ENCODE data around the gene ERFL. TPM values are rescaled to one million over a fixed set of nuclear protein-coding genes. Genes with fewer than 3 reads are reported as not detected.

The ERFL gene
- total RNA-seq, 4 donors from 2014 or later: 0.27 to 1.9 (median 0.95) TPM

- Histone ChIP-seq H3K4me3 (no peak overlapping the region), H3K27ac (no peak overlapping the region), H3K9me3 (no peaks in the 10 kb centered on the region), H3K4me1 (peaks cover 10 to 28% (median 13%) of the 10 kb centered on the region in 4 donors), H3K27me3 (no peaks in the 10 kb centered on the region), H3K36me3 (no peaks in the 10 kb centered on the region)
- 89 to 90% methylated on average over 1 to 5 of the region's 5 CpGs for WGBS, 2 donors (ENCODE audit: low coverage in 1 of 2)
- TF ChIP-seq, protein P1, sequence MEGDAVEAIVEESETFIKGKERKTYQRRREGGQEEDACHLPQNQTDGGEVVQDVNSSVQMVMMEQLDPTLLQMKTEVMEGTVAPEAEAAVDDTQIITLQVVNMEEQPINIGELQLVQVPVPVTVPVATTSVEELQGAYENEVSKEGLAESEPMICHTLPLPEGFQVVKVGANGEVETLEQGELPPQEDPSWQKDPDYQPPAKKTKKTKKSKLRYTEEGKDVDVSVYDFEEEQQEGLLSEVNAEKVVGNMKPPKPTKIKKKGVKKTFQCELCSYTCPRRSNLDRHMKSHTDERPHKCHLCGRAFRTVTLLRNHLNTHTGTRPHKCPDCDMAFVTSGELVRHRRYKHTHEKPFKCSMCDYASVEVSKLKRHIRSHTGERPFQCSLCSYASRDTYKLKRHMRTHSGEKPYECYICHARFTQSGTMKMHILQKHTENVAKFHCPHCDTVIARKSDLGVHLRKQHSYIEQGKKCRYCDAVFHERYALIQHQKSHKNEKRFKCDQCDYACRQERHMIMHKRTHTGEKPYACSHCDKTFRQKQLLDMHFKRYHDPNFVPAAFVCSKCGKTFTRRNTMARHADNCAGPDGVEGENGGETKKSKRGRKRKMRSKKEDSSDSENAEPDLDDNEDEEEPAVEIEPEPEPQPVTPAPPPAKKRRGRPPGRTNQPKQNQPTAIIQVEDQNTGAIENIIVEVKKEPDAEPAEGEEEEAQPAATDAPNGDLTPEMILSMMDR (IDR thresholded peaks at IDR 0.05): no peak
- no peak for TF ChIP-seq POLR2A (IDR thresholded peaks at IDR 0.05)
- intact Hi-C loops (cut with DNase I; ENCODE audit: low total_unique reads) (no loop called here), in situ Hi-C loops (cut with MboI; ENCODE audit: low pct_ligation_motif_present in 1 of 4, low pct_unique_long_range_greater_than_20kb in 1 of 4, low sequenced_read_pairs in 3 of 4) (no loop called here)
- no peak for DNase-seq
Observed at GRCh38 chr19:41960973-41961372, 32.7 kb upstream of the ERFL start.

DNA sequence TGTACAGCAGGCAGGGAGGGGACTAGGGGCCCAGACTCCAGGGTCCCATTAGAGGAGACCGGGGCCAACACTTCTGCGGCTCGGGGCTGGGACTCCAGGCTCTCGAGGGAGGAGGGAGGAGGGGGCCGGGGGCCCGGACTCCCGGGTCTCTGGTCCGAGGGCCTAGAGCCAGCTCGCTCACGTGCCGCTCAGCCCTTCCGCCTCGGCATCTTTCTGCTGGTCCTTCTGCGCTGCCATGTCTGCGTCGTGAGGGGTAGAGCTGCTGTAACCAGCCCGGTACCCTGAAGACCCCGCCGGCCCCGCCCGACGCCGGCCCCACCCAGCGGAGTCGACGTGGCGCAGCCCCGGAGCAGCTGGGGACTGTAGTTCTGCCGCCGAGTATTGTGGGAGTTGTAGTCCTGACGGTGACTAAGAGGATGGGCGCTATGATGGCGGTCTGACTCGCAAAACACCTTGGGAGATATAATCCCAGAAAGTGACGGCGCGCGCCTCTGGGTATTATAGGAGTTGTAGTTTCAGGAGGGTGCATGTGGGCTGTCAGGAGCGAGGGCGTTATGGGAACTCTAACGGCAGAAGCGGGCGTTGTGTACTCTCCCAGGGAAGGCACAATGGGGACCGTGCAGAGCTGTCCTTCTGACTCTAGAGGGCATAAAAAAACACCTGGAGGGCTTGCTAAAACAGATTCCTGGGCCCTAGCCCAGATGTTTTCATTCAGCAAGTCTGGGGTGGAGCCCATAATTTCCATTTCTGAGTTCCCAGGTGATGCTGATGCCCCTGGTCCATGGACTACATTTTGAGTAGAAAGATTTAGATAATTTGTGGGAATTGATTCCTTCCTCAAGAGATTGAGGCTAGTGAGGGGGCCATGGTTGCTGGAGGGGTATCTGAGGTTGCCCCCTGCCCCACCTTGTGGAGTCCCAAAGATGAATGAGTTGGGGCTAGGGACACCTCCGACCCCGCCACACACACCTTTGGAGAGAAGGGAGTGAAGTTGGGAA is 31.1 kb upstream of the ERFL start, which contains the start of gene RABAC1:
RABAC1 (minus strand) TSS at position 266 of the 998 bp plus-strand sequence; CDS start at position 237, 29 bp downstream.
- TF ChIP-seq POLR2AphosphoS5 (IDR thresholded peaks at IDR 0.05): peak; percentile 56 to 83 (median 67)
- no peak for TF ChIP-seq EP300 (IDR thresholded peaks at IDR 0.05; ENCODE audit: low read depth)
- TF ChIP-seq, protein P1 (IDR thresholded peaks at IDR 0.05): peak in 2 of 5 experiments; percentile 29 to 37
- TF ChIP-seq POLR2A (IDR thresholded peaks at IDR 0.05): no peak
- 8 to 100% methylated on average over 2 to 22 of the region's 46 CpGs for WGBS, 2 donors (ENCODE audit: low coverage in 1 of 2)
- peak; percentile 93 for DNase-seq
- Histone ChIP-seq H3K4me3 (peak within 1 kb of the TSS; percentile 87 to 96 (median 94)), H3K4me1 (peaks cover 10 to 31% (median 15%) of the 10 kb centered on the region in 4 donors), H3K27ac (peak within 1 kb of the TSS; percentile 95 to 97 (median 97)), H3K9me3 (no peaks in the 10 kb centered on the region), H3K27me3 (no peaks in the 10 kb centered on the region), H3K36me3 (no peaks in the 10 kb centered on the region)
- in situ Hi-C loops (cut with MboI; ENCODE audit: low pct_ligation_motif_present in 1 of 4, low pct_unique_long_range_greater_than_20kb in 1 of 4, low sequenced_read_pairs in 3 of 4): loop anchor here in 1 of 4 donors (10.0 kb wide), 1 partner anchor 85 kb away; the partner anchor contains the start of gene CD79A
- intact Hi-C loops (cut with DNase I; ENCODE audit: low total_unique reads): loop anchor here (5.0 kb wide), 1 partner anchor 87 kb away; no protein-coding TSS in a partner anchor

DNA sequence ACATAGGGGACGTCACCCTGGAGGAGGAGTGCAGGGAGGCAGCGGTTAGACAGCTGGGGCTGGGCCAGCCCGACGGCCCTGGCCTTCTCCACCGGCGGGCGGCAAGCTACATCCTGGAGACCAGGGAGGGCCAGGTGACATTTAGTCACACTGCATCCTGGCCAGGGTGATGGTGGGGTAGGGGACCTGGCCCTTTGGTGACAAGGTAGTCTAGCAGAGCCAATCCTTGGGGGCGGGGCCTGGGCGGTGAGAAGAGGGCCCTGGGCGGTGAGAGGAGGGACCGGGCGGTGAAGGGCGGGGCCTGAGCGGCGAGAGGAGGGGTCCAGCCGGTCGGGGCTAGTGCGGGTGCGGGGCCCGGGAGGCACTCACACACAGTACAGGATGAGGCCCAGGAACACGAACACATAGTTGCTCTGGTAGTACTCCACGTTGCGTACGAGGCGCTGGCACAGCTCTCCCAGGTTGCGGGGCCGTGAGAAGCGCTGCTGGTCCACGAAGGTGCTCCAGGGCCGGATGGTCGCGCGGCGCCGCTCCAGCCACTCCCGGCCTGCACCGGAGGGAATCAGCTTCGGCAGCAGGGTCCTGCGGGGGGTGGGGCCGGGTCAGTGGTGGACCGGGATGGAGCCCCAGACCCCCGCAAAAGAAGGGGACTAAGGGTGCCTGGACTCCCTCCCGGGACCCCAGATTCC is 30.3 kb upstream of the ERFL start:
- no peaks in the 10 kb centered on the region for H3K36me3 ChIP-seq
- peaks cover 10 to 31% (median 15%) of the 10 kb centered on the region in 4 donors for H3K4me1 ChIP-seq
- intact Hi-C loops (cut with DNase I; ENCODE audit: low total_unique reads) (loop anchor here (5.0 kb wide), 1 partner anchor 86 kb away; no protein-coding TSS in a partner anchor), in situ Hi-C loops (cut with MboI; ENCODE audit: low pct_ligation_motif_present in 1 of 4, low pct_unique_long_range_greater_than_20kb in 1 of 4, low sequenced_read_pairs in 3 of 4) (loop anchor here in 1 of 4 donors (10.0 kb wide), 1 partner anchor 84 kb away; the partner anchor contains the start of gene CD79A)
- H3K27ac ChIP-seq: peak overlapping the region; percentile 95 to 97 (median 97)
- TF ChIP-seq POLR2A (IDR thresholded peaks at IDR 0.05) (peak; percentile 76), POLR2AphosphoS5 (IDR thresholded peaks at IDR 0.05) (peak; percentile 79 to 83 (median 79)), EP300 (IDR thresholded peaks at IDR 0.05; ENCODE audit: low read depth) (no peak)
- no peaks in the 10 kb centered on the region for H3K9me3 ChIP-seq
- 1% methylated on average over 15 to 36 of the region's 43 CpGs for WGBS, 2 donors (ENCODE audit: low coverage in 1 of 2)
- no peaks in the 10 kb centered on the region for H3K27me3 ChIP-seq
- peak; percentile 96 for DNase-seq
- H3K4me3 ChIP-seq: peak overlapping the region; percentile 87 to 96 (median 94)

- H3K27me3 ChIP-seq: no peaks in the 10 kb centered on the region
- no peaks in the 10 kb centered on the region for H3K36me3 ChIP-seq
- no peaks in the 10 kb centered on the region for H3K9me3 ChIP-seq
- peaks cover 10 to 31% (median 15%) of the 10 kb centered on the region in 4 donors for H3K4me1 ChIP-seq
- H3K27ac ChIP-seq: peak overlapping the region; percentile 95 to 97 (median 97)
- intact Hi-C loops (cut with DNase I; ENCODE audit: low total_unique reads): loop anchor here (5.0 kb wide), 1 partner anchor 86 kb away; no protein-coding TSS in a partner anchor
- in situ Hi-C loops (cut with MboI; ENCODE audit: low pct_ligation_motif_present in 1 of 4, low pct_unique_long_range_greater_than_20kb in 1 of 4, low sequenced_read_pairs in 3 of 4): loop anchor here in 1 of 4 donors (10.0 kb wide), 1 partner anchor 83 kb away; the partner anchor contains the start of gene CD79A
- peak overlapping the region; percentile 87 to 96 (median 94) for H3K4me3 ChIP-seq
- DNase-seq: peak; percentile 86
- no peak for TF ChIP-seq EP300 (IDR thresholded peaks at IDR 0.05; ENCODE audit: low read depth)
- TF ChIP-seq, protein P1 (IDR thresholded peaks at IDR 0.05): peak; percentile 69 to 98 (median 81)
- peak; percentile 24 to 62 (median 57) for TF ChIP-seq POLR2AphosphoS5 (IDR thresholded peaks at IDR 0.05)
- TF ChIP-seq POLR2A (IDR thresholded peaks at IDR 0.05): no peak
- WGBS, 2 donors (ENCODE audit: low coverage in 1 of 2): 8 to 14% methylated on average over 4 to 10 of the region's 10 CpGs
Observed at GRCh38 chr19:41957838-41958366, 29.7 kb upstream of the ERFL start.

Data from transverse colon (tissue), 4 donors.